Measurements from ENCODE around the gene CRYZL1.
A peak's percentile ranks its signal among the peaks of the same experiment; 100 is the strongest.

CRYZL1 gene

DNA sequence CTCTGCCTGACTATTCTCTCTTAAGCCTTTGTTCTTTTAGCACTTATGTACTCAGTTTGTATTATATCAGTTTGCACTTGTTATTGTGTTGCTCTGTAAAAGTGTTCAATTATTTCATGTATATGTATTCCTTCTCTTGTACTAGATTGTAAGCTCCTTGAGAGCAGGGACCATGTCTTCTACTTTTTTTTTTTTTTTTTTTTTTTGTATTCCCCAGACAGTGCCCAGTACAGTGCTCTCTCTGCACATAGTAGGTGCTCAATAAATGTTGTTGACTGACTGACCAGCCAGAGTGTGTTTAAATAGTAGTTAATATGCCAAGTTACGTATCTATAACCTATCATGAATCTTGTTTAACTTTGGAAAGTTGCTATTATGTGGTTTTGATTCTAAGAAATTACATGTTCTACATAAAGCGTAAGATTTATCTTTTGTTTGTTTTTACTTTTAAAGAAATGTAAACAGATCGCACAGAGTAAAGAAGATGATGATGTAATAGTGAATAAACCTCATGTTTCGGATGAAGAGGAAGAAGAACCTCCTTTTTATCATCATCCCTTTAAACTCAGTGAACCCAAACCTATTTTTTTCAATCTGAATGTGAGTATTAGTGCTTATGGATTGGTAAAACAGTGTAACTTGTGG lies 82.6 kb downstream of the CRYZL1 start:
- no peak for DNase-seq

DNA sequence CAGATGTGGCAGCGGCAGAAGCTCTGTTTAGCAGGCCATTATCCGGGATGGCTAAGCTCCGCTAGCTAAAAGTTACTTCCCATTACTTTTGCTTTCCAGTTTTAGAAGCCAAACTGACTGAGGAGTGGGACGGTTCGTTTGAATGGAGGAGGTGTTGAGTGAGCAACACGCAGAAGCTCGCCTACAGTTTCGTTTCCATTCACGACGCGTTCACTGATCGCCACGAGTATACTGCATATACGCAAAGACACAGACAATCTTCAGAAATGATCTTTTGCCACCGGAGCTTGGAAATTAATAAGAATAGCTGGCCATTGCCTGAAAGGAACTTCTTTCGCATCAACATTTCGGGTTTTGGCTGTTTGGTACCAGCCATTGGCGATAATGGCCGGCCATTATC lies 84.1 kb downstream of the CRYZL1 start:
- no peak for DNase-seq

DNA sequence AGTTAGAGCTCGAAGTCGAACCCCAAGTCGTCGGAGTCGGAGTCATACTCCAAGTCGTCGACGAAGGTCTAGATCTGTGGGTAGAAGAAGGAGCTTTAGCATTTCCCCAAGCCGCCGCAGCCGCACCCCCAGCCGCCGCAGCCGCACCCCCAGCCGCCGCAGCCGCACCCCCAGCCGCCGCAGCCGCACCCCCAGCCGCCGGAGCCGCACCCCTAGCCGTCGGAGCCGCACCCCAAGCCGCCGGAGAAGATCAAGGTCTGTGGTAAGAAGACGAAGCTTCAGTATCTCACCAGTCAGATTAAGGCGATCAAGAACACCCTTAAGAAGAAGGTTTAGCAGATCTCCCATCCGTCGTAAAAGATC lies 86.6 kb downstream of the CRYZL1 start:
- no peak for DNase-seq

DNA sequence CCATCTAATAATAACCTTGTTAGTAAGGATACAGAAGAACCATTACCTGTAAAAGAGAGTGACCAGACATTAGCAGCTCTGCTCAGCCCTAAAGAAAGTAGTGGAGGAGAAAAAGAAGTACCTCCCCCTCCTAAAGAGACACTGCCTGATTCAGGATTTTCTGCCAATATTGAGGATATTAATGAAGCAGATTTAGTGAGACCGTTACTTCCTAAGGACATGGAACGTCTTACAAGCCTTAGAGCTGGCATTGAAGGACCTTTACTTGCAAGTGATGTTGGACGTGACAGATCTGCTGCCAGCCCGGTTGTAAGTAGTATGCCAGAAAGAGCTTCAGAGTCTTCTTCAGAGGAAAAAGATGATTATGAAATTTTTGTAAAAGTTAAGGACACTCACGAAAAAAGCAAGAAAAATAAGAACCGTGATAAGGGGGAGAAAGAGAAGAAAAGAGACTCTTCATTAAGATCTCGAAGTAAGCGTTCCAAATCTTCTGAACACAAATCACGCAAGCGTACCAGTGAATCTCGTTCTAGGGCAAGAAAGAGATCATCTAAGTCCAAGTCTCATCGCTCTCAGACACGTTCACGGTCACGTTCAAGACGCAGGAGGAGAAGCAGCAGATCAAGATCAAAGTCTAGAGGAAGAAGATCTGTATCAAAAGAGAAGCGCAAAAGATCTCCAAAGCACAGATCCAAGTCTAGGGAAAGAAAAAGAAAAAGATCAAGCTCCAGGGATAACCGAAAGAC lies 87.1 kb downstream of the CRYZL1 start:
- DNase-seq, result no peak

DNA sequence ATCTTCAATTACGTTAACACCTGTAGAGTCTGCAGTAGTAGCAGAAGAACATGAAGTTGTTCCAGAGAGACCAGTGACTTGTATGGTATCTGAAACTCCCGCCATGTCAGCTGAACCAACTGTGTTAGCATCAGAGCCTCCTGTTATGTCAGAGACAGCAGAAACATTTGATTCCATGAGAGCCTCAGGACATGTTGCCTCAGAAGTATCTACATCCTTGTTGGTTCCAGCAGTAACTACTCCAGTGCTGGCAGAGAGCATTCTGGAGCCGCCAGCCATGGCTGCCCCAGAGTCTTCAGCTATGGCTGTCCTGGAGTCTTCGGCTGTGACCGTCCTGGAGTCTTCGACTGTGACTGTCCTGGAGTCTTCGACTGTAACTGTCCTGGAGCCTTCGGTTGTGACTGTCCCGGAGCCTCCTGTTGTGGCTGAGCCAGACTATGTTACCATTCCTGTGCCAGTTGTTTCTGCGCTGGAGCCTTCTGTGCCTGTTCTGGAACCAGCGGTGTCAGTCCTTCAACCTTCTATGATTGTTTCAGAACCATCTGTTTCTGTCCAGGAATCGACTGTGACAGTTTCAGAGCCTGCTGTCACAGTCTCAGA lies 88.4 kb downstream of the CRYZL1 start:
- no peak for DNase-seq

DNA sequence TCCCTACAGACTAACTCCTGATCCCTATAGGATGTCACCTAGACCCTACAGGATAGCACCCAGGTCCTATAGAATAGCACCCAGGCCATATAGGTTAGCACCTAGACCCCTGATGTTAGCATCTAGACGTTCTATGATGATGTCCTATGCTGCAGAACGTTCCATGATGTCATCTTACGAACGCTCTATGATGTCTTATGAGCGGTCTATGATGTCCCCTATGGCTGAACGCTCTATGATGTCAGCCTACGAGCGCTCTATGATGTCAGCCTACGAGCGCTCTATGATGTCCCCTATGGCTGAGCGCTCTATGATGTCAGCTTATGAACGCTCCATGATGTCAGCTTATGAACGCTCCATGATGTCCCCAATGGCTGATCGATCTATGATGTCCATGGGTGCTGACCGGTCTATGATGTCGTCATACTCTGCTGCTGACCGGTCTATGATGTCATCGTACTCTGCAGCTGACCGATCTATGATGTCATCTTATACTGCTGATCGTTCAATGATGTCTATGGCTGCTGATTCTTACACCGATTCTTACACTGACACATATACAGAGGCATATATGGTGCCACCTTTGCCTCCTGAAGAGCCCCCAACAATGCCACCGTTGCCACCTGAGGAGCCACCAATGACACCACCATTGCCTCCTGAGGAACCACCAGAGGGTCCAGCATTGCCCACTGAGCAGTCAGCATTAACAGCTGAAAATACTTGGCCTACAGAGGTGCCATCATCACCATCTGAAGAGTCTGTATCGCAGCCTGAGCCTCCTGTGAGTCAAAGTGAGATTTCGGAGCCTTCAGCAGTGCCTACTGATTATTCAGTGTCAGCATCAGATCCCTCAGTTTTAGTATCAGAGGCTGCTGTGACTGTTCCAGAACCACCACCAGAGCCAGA lies 89.2 kb downstream of the CRYZL1 start:
- no peak for DNase-seq

DNA sequence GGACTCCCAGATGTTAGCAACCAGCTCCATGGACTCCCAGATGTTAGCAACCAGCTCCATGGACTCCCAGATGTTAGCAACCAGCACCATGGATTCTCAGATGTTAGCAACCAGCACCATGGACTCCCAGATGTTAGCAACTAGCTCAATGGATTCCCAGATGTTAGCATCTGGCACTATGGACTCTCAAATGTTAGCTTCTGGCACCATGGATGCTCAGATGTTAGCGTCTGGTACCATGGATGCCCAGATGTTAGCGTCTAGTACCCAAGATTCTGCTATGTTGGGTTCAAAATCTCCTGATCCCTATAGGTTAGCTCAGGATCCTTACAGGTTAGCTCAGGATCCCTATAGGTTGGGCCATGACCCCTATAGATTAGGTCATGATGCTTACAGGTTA lies 89.9 kb downstream of the CRYZL1 start:
- DNase-seq, result no peak

DNA sequence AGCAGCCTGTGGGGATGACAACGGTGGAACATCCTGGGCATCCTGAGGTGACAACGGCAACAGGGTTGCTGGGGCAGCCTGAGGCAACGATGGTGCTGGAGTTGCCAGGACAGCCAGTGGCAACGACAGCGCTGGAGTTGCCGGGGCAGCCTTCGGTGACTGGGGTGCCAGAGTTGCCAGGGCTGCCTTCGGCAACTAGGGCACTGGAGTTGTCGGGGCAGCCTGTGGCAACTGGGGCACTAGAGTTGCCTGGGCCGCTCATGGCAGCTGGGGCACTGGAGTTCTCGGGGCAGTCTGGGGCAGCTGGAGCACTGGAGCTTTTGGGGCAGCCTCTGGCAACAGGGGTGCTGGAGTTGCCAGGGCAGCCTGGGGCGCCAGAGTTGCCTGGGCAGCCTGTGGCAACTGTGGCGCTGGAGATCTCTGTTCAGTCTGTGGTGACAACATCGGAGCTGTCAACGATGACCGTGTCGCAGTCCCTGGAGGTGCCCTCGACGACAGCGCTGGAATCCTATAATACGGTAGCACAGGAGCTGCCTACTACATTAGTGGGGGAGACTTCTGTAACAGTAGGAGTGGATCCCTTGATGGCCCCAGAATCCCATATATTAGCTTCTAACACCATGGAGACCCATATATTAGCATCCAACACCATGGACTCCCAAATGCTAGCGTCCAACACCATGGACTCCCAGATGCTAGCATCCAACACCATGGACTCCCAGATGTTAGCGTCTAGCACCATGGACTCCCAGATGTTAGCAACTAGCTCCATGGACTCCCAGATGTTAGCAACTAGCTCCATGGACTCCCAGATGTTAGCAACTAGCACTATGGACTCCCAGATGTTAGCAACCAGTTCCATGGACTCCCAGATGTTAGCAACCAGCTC lies 90.5 kb downstream of the CRYZL1 start:
- no peak for DNase-seq

DNA sequence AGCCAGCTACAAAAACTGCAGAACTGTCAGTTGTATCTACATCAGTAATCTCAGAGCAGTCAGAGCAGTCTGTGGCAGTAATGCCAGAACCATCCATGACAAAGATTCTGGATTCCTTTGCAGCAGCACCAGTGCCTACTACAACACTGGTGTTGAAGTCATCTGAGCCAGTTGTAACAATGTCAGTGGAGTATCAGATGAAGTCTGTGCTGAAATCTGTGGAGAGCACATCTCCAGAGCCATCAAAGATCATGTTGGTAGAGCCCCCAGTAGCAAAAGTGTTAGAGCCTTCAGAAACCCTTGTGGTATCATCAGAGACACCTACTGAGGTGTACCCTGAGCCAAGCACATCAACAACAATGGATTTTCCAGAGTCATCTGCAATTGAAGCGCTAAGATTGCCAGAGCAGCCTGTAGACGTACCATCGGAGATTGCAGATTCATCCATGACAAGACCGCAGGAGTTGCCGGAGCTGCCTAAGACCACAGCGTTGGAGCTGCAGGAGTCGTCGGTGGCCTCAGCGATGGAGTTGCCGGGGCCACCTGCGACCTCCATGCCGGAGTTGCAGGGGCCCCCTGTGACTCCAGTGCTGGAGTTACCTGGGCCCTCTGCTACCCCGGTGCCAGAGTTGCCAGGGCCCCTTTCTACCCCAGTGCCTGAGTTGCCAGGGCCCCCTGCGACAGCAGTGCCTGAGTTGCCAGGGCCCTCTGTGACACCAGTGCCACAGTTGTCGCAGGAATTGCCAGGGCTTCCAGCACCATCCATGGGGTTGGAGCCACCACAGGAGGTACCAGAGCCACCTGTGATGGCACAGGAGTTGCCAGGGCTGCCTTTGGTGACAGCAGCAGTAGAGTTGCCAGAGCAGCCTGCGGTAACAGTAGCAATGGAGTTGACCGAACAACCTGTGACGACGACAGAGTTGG lies 91.4 kb downstream of the CRYZL1 start:
- no peak for DNase-seq

DNA sequence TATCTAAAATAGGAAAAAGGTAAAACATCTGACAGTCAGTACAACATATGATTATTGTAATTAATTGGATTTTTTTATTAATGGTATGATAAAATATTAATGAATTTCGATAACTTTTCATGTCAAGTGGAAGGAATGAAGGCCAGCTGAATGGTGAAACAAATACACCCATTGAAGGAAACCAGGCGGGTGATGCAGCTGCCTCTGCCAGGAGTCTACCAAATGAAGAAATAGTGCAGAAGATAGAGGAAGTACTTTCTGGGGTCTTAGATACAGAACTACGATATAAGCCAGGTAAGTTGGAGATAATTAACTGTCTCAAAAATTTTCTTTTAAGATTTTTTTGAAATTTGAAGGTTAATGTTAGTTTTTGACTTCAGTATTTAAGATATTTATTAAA lies 95.5 kb downstream of the CRYZL1 start:
- DNase-seq, result peak; percentile 55

DNA sequence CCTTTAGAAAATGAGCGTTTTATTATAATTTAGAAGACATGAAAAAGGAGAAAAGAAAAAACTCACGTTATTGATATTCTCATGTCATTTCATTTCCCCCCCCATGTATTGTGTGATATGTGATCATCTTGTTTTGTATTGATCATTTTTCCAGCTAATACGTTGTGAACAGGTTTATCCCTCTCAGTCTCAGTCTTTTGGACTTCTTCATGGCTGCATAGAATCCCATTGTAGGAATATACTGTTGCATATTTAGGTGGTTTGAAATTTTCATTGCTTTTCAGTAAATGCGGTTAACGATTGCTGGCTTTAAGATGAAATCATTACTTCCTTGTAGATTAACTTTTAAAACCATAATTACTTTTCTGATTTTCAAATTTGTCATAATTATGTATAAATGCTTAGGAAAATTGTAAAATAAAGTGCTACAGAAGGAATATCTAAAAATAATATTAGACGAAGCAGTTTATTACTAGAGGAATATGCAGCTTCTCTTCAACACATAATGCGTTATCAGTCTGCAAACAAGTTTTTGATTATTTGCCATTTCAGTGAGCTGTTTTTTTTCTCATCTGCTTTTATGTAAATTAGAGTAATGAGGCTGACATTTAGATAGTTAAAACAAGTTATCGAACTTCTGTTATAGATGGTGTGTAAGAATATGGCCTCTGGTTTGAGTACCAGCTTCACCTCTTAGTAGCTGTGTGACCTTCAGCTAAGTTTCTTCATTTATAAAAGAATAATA lies 96.9 kb downstream of the CRYZL1 start:
- no peak for DNase-seq

DNA sequence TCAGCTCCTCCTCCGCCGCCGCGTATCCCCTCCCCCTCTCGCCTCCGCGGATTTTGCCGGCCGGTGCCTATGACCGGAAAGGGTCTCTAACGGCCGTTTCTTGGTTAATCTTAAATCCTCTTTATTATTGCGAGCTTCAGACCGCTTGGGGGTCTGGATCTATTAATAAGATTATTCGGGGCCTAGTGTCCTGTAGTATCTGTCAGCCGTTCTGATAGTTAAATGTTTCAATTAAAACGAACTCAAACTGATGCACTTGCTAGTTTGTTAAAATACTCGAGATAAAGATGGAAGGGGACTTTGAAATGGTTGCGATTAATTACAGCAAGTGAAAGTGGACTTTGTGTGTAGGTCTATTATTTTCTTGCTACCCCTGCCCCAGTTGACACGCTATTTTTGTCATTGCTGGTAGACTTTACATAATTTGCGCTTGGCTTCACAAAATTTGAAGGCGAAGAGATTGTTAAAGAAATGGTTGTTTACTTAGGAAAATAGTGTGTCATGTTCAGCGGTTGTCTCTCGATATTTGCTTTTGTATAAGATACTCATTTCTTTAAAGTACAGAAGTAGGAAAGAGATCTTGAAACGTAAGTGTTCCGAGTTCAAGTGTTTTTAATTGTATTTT lies 97.9 kb downstream of the CRYZL1 start:
- no peak for DNase-seq

DNA sequence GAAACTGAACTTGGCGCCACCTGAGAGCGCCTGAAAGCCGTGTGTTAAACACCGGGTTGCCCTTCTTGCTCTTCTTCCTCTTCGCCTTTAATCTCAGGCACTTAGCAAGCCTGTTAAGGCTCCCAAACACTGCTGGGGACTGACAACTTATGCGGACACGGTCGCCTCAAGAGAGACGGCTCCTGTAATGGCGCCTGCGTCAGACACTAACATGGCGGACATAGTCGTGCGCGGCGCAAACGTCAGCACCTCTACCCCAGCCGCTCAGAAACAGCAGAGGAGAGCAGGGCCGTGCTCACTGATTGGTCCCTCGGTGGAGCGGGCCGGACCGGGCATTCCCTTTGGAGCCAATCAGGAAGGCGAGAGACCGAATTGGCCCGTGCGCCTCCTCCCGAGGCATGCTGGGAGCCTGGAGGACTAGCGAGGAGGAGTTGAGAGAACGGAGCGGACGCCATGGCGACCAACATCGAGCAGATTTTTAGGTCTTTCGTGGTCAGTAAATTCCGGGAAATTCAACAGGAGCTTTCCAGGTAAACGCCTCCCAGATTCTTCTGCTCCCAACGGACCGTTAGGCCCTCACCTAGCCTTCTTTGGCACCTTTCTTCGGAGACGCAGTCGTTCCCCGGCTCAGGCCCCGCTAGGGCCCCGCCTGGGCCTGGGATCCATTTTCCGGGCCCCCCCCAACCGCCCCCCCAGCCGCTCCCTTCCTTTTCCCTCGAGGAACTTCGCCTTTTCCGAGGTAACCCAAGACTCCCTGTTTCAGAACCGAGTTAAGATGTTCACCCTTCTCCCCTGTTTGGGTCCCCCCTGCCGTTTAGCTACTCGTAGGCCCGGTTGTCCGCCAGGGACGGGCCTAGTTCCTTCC lies 98.7 kb downstream of the CRYZL1 start, which contains the start of gene SON:
Gene SON, plus strand, starts transcription at position 399 of the 865 bp plus-strand sequence. Its CDS starts 55 bp downstream, at position 454.
- peak; percentile 98 for DNase-seq

DNA sequence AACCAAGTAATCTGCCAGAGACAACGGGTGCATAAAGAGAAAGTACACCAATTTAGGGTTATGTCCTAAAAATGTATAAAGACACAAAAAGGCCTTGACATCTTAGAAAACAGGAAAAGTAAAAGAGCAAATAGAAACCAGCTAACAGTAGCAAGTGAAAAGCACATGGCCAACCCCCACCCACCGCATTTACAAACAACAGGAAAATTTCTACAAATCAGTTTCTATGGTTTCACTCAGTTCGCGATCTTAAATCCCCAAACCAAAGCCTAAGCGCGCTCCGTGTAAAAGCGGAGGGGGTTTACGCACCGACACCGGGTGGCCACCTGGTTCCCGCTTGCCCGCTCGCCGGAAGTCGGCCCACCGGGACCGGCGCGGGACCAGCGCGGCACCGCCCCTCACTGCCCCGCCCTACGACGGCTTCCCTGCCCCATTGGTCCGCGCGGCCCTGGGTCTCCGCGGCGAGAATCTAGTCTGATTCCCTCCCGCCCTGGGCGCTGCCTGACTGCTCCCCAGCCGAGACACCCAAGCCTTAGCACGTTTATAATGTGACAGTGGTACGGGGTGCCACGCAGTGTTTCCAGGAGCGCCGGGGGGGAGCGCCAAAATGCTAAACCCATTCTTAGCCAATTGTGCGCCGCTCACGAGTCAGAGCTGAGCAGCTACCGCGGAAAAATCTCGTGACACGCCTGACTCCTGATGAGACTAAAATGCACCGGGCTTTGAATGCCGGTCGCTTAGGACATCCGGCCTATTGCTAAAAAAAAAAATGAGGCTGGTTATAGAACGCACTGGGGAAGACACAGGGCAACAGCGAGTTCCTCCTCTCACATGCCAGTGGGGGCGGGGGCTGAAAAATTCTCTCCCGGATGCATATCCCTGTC lies 99.5 kb downstream of the CRYZL1 start, which contains the start of gene GART:
Gene GART, minus strand, starts transcription at position 362 of the 884 bp plus-strand sequence. CDS start 2,802 bp downstream, outside the sequence.
- peak; percentile 72 for DNase-seq

DNA sequence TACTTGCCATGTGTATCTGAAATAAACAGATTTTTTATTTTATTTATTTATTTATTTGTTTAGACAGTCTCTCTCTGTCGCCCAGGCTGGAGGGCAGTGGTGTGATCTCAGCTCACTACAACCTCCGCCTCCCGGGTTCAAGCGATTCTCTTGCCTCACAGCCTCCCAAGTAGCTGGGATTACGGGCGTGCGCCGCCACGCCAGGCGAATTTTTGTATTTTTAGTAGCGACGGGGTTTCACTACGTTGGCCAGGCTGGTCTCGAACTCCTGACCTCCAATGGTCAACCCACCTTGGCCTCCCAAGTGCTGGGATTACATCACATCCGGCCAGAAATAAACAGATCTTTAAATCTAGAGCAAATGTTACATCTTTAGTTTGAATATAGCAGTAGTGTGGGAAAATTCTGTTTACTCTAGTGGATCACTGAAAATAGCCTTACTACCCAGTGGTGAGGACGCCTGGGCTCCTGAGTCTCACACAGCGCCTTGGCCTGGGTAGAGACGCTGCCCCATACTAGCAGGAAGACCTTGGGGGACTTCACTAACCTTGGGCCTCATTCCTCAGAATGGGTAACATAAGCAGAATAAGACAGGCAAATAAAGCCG lies 100.3 kb downstream of the CRYZL1 start:
- DNase-seq, result no peak

DNA sequence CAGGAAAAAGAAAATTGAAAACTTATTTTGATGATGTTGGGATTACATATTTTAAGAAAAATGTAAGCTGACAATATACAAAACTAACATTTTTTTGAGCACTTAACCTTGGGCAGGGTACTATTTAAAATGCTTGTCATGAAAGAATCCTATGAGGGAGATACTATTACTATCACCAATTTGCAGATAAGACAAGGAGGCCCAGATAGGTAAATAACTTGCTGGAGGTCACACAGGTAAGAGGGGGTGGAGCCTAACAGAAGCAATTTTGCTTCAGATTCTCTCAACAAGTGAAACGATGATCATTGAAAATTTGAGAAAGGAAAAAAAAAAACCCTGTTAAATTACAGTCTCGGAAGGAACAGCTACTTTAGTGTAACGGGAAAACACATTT lies 100.8 kb downstream of the CRYZL1 start:
- no peak for DNase-seq

DNA sequence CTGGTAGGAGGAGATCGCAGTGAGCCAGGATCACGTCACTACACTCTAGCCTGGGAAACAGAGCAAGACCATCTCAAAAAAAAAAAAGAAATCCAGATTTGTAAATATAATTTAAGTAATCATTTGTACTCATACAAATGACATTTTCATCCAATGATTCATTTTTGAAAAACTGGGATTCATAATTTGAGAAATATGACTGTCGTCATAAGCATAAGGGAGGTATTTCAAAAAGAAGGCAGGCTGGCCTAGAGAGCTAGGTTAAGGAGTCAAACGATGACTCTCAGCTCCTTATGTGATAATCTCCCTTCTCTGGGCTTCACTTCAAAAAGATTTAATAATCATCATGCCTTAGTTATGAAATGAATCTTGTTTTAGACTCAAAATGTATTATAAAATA lies 101.9 kb downstream of the CRYZL1 start:
- DNase-seq, result no peak

All from GF-D8 (cell line).